Neural crest cell (in vitro differentiated cells): ENCODE results near the gene ZNF429. TPM values are rescaled to one million over a fixed set of nuclear protein-coding genes. Genes with fewer than 3 reads are reported as not detected.
"Not testable (repeated sequence)": the region's sequence is repeated elsewhere in the genome, so short reads cannot be mapped to it uniquely, and the experiment has no call there.

ENCODE experiments used
- DNase-seq: peaks from one replicate; pipeline ENCODE4 v3.0.0; 2021; ENCODE audit warnings: low read depth, mixed read lengths, low spot score
- H3K27ac Mint-ChIP-seq: one replicate; pipeline ENCODE4 v1.8.0; 2021; ENCODE audit warnings: mild to moderate bottlenecking, mixed read lengths; ENCODE audit not compliant: unreplicated experiment
- H3K27me3 Mint-ChIP-seq: 2 replicates; pipeline ENCODE4 v1.8.0; 2021; ENCODE audit warnings: low read depth, mild to moderate bottlenecking, mixed read lengths
- H3K36me3 Mint-ChIP-seq: 2 replicates; pipeline ENCODE4 v1.8.0; 2021; ENCODE audit warnings: low read depth, mild to moderate bottlenecking, mixed read lengths
- H3K4me1 Mint-ChIP-seq: 2 replicates; pipeline ENCODE4 v1.8.0; 2021; ENCODE audit warnings: mixed read lengths
- H3K4me3 Mint-ChIP-seq: one replicate; pipeline ENCODE4 v1.8.0; 2021; ENCODE audit warnings: mild to moderate bottlenecking, mixed read lengths
- H3K9me3 Mint-ChIP-seq: 2 replicates; pipeline ENCODE4 v1.8.0; 2021; ENCODE audit warnings: mixed read lengths
- CTCF ChIP-seq: fragments of 200-600 bp; sonication (generic); conservative IDR thresholded peaks from 2 replicates; pipeline ENCODE4 v1.5.0; 2021; ENCODE audit warnings: antibody characterized with exemption, mild to moderate bottlenecking
- total RNA-seq: library from RNA; stranded (reverse); gene quantifications from 2 replicates; pipeline ENCODE4 v1.2.1, GENCODE V29; 2021

ZNF429 gene
- total RNA-seq, 1 donor from 2014 or later, result 17.7 TPM

GRCh38 chr19:21496876-21497275 is 8.5 kb upstream of the ZNF429 start:
- no peak for TF ChIP-seq CTCF
- Mint-ChIP-seq H3K27ac (no peak overlapping the region), H3K4me1 (no peaks in the 10 kb centered on the region), H3K27me3 (no peaks in the 10 kb centered on the region), H3K36me3 (peaks cover 34% of the 10 kb centered on the region), H3K9me3 (no peaks in the 10 kb centered on the region), H3K4me3 (no peak overlapping the region)
- DNase-seq, result no peak

GRCh38 chr19:21498651-21499050 is 6.8 kb upstream of the ZNF429 start:
- Mint-ChIP-seq H3K27ac (no peak overlapping the region), H3K4me3 (no peak overlapping the region), H3K4me1 (no peaks in the 10 kb centered on the region), H3K27me3 (no peaks in the 10 kb centered on the region), H3K36me3 (peaks cover 30% of the 10 kb centered on the region), H3K9me3 (peaks cover 3% of the 10 kb centered on the region)
- no peak for TF ChIP-seq CTCF
- DNase-seq, result no peak

- peaks cover 25% of the 10 kb centered on the region for H3K4me1 Mint-ChIP-seq
- H3K4me3 Mint-ChIP-seq, result peak overlapping the region; percentile 64
- TF ChIP-seq CTCF, result no peak
- no peaks in the 10 kb centered on the region for H3K27me3 Mint-ChIP-seq
- no peak for DNase-seq
- H3K36me3 Mint-ChIP-seq, result peaks cover 48% of the 10 kb centered on the region
- H3K9me3 Mint-ChIP-seq, result peaks cover 6% of the 10 kb centered on the region
- no peak overlapping the region for H3K27ac Mint-ChIP-seq
These were observed 2.8 kb downstream of the ZNF429 start for GRCh38 chr19:21508198-21508597.

GRCh38 chr19:21511058-21511457 is 5.7 kb downstream of the ZNF429 start:
- Mint-ChIP-seq H3K9me3 (peaks cover 10% of the 10 kb centered on the region), H3K4me1 (peaks cover 10% of the 10 kb centered on the region), H3K36me3 (peaks cover 57% of the 10 kb centered on the region)
- not testable (repeated sequence) for H3K4me3 Mint-ChIP-seq, H3K27ac Mint-ChIP-seq, DNase-seq, H3K27me3 Mint-ChIP-seq

- not testable (repeated sequence) for H3K4me3 Mint-ChIP-seq, DNase-seq, H3K27me3 Mint-ChIP-seq, H3K4me1 Mint-ChIP-seq, H3K27ac Mint-ChIP-seq
- peaks cover 61% of the 10 kb centered on the region for H3K36me3 Mint-ChIP-seq
- peaks cover 19% of the 10 kb centered on the region for H3K9me3 Mint-ChIP-seq
These were observed 7.2 kb downstream of the ZNF429 start for GRCh38 chr19:21512609-21513008.

GRCh38 chr19:21513651-21514050 is 8.2 kb downstream of the ZNF429 start:
- no peak for DNase-seq
- Mint-ChIP-seq H3K4me1 (no peaks in the 10 kb centered on the region), H3K27ac (no peak overlapping the region), H3K36me3 (peaks cover 58% of the 10 kb centered on the region), H3K27me3 (no peaks in the 10 kb centered on the region), H3K9me3 (peaks cover 22% of the 10 kb centered on the region), H3K4me3 (no peak overlapping the region)
- no peak for TF ChIP-seq CTCF

- Mint-ChIP-seq H3K4me3 (no peak overlapping the region), H3K9me3 (peaks cover 30% of the 10 kb centered on the region)
- no peak for DNase-seq
These were observed 14.1 kb downstream of the ZNF429 start for GRCh38 chr19:21519488-21519887.

More at GRCh38 chr19:21519488-21519887, 14.1 kb downstream of the ZNF429 start:
- no peaks in the 10 kb centered on the region for H3K4me1 Mint-ChIP-seq
- TF ChIP-seq CTCF, result no peak
- peaks cover 67% of the 10 kb centered on the region for H3K36me3 Mint-ChIP-seq
- no peaks in the 10 kb centered on the region for H3K27me3 Mint-ChIP-seq
- H3K27ac Mint-ChIP-seq, result no peak overlapping the region
